Colonic mucosa (tissue), 4 donors: Measurements from ENCODE around the gene EPHA2. TPM values are rescaled to one million over a fixed set of nuclear protein-coding genes. Genes with fewer than 3 reads are reported as not detected.
A peak's percentile ranks its signal among the peaks of the same experiment; 100 is the strongest.

Experiments used
- DNase-seq: peaks from one replicate; pipeline ENCODE4 v3.0.0-alpha.2; 2020
- H3K27ac ChIP-seq: fragments of 200-600 bp; one replicate; pipeline ENCODE4 v1.8.0; 2021
- H3K27me3 ChIP-seq: fragments of 200-600 bp; one replicate; pipeline ENCODE4 v1.8.0; 2021
- H3K36me3 ChIP-seq: fragments of 200-600 bp; one replicate; pipeline ENCODE4 v1.8.0; 2021
- H3K4me1 ChIP-seq: fragments of 200-600 bp; one replicate; pipeline ENCODE4 v1.8.0; 2021; ENCODE audit warnings: mild to moderate bottlenecking
- H3K4me3 ChIP-seq: fragments of 200-600 bp; one replicate; pipeline ENCODE4 v1.8.0; 2021
- H3K9ac ChIP-seq, 2 donors: one replicate each; pipeline ENCODE4 v1.7.0; 2013; ENCODE audit warnings: control low read depth in 2 of 2, low read depth in 2 of 2, low read length in 2 of 2
- H3K9me3 ChIP-seq: fragments of 200-600 bp; one replicate; pipeline ENCODE4 v1.8.0; 2021
- CTCF ChIP-seq: fragments of 200-600 bp; IDR thresholded peaks from one replicate; pipeline ENCODE4 v1.8.0; 2022; ENCODE audit warnings: antibody characterized with exemption, mild to moderate bottlenecking
- intact Hi-C: fragments of 100-400 bp; cut with DNase I; formaldehyde crosslinking; loops from one replicate; pipeline ENCODE4 v1.14.1; 2022
- total RNA-seq, 2 donors: library from RNA; stranded (reverse); fragmentation: NEBNext Ultra II Directional in 1 of 2; extraction: Animal tissue kit (Norgen Biotek cat#: 25700) in 1 of 2; gene quantifications; one replicate each; pipeline ENCODE4 v1.2.1, GENCODE V29; 2021
- donor health status: healthy.
- donor health status: DM: no; HTN: no; CAD: no.
- donor health status: DM: no; HTN: no; CAD: no.

EPHA2 gene
- total RNA-seq, 2 donors from 2014 or later: 15.7 to 40.8 TPM

- peak; percentile 74 for DNase-seq
- Histone ChIP-seq H3K9ac (peak overlapping the region in 1 of 2 donors; percentile 52), H3K4me1 (peaks cover 3% of the 10 kb centered on the region), H3K36me3 (no peaks in the 10 kb centered on the region), H3K27me3 (no peaks in the 10 kb centered on the region), H3K27ac (peak overlapping the region; percentile 61), H3K4me3 (no peak overlapping the region), H3K9me3 (no peaks in the 10 kb centered on the region)
- intact Hi-C loops: no loop called here
- no peak for TF ChIP-seq CTCF
Measured at GRCh38 chr1:16181887-16182719, 26.2 kb upstream of the EPHA2 start.

GRCh38 chr1:16180291-16180824, 24.5 kb upstream of the EPHA2 start:
- Histone ChIP-seq H3K4me3 (no peak overlapping the region), H3K4me1 (peaks cover 14% of the 10 kb centered on the region), H3K9ac (no peak overlapping the region), H3K27ac (no peak overlapping the region), H3K27me3 (no peaks in the 10 kb centered on the region), H3K36me3 (no peaks in the 10 kb centered on the region), H3K9me3 (no peaks in the 10 kb centered on the region)
- no peak for DNase-seq
- no peak for TF ChIP-seq CTCF
- intact Hi-C loops: no loop called here

- H3K27ac ChIP-seq: peak overlapping the region; percentile 43
- peak; percentile 65 for DNase-seq
- H3K4me1 ChIP-seq: peaks cover 27% of the 10 kb centered on the region
- H3K9me3 ChIP-seq: no peaks in the 10 kb centered on the region
- no peaks in the 10 kb centered on the region for H3K36me3 ChIP-seq
- no peak overlapping the region for H3K9ac ChIP-seq
- intact Hi-C loops: no loop called here
- H3K4me3 ChIP-seq: no peak overlapping the region
- no peaks in the 10 kb centered on the region for H3K27me3 ChIP-seq
- no peak for TF ChIP-seq CTCF
Measured at GRCh38 chr1:16178596-16179497, 23.0 kb upstream of the EPHA2 start.

- peaks cover 30% of the 10 kb centered on the region for H3K4me1 ChIP-seq
Measured at GRCh38 chr1:16177306-16177705, 21.4 kb upstream of the EPHA2 start.

More at GRCh38 chr1:16177306-16177705, 21.4 kb upstream of the EPHA2 start:
- no peak for TF ChIP-seq CTCF
- H3K4me3 ChIP-seq: no peak overlapping the region
- no peak overlapping the region for H3K27ac ChIP-seq
- no peaks in the 10 kb centered on the region for H3K27me3 ChIP-seq
- no peak overlapping the region for H3K9ac ChIP-seq
- no peaks in the 10 kb centered on the region for H3K36me3 ChIP-seq
- intact Hi-C loops: loop anchor here (2.0 kb wide), 1 partner anchor 23 kb away; no protein-coding TSS in a partner anchor
- no peaks in the 10 kb centered on the region for H3K9me3 ChIP-seq
- no peak for DNase-seq
